H1 (cell line): Measurements from ENCODE around the gene MS4A3. TPM values are rescaled to one million over a fixed set of nuclear protein-coding genes. Genes with fewer than 3 reads are reported as not detected.

Source experiments
- PHF8 ChIP-seq: fragments of 200-600 bp; sonication (generic); conservative IDR thresholded peaks from 2 replicates; pipeline ENCODE4 v1.7.1; 2012; ENCODE audit warnings: low read depth, mild to moderate bottlenecking, inconsistent platforms, low read length, moderate library complexity
- RFX5 ChIP-seq: IDR thresholded peaks from 2 replicates; pipeline ENCODE4 v1.6.1; 2011; ENCODE audit warnings: low read depth, low read length, improper control_type of control experiment, borderline replicate concordance
- USF2 ChIP-seq: IDR thresholded peaks from 2 replicates; pipeline ENCODE4 v1.6.1; 2011; ENCODE audit warnings: low read length, improper control_type of control experiment
- polyA plus RNA-seq, 7 experiments: library from polyadenylated mRNA; depleted of rRNA in 3 of 7; stranded (reverse) in 5 of 7; unstranded in 2 of 7; fragments of >200 nt in 5 of 7; fragments of 200-250 nt in 2 of 7; gene quantifications; 1 replicate in 5 of 7; 2 replicates in 1 of 7; 4 replicates in 1 of 7; pipeline versions ENCODE4 v1.2.1 to v1.2.3, GENCODE V29; 2011 to 2013; ENCODE audit warnings: missing spikeins in 2 of 7, mixed read lengths in 2 of 7
- total RNA-seq: library from RNA; stranded (reverse); fragmentation: NEBNext Ultra II Directional; extraction: Animal tissue kit (Norgen Biotek cat#: 25700); gene quantifications from 2 replicates; pipeline ENCODE4 v1.2.1, GENCODE V29; 2021
- TF ChIP-seq, protein P1 (sequence below): fragments of 300-600 bp; sonication (generic); IDR thresholded peaks from 2 replicates; pipeline ENCODE4 v1.7.1; 2012; ENCODE audit warnings: low read length, moderate library complexity, mild to moderate bottlenecking, inconsistent platforms; ENCODE audit not compliant: insufficient replicate concordance

MS4A3 gene
- total and polyA plus RNA-seq, 2 of the 8 experiments (the other 6 are each of a cell fraction or from before 2014, with no cell fraction given): not detected

DNA sequence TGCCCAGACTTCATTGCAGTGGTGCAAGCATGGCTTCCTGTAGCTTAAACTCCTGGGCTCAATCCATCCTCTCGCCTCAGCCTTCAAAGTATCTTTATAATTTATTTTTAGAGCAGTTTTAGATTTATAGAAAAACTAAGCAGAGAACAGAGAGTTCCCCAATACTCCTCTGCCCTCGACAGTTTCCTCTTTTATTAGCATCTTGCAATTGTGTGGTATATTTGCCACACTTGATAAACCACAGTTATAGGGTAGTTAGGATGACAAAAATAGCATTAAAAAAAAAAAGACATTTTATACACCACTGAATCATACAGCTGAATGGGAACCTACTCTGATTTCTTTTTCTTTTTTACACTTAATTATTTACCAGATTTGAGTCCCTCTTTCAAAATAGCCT, 63.2 kb downstream of the MS4A3 start (continued):
- TF ChIP-seq, protein P1, sequence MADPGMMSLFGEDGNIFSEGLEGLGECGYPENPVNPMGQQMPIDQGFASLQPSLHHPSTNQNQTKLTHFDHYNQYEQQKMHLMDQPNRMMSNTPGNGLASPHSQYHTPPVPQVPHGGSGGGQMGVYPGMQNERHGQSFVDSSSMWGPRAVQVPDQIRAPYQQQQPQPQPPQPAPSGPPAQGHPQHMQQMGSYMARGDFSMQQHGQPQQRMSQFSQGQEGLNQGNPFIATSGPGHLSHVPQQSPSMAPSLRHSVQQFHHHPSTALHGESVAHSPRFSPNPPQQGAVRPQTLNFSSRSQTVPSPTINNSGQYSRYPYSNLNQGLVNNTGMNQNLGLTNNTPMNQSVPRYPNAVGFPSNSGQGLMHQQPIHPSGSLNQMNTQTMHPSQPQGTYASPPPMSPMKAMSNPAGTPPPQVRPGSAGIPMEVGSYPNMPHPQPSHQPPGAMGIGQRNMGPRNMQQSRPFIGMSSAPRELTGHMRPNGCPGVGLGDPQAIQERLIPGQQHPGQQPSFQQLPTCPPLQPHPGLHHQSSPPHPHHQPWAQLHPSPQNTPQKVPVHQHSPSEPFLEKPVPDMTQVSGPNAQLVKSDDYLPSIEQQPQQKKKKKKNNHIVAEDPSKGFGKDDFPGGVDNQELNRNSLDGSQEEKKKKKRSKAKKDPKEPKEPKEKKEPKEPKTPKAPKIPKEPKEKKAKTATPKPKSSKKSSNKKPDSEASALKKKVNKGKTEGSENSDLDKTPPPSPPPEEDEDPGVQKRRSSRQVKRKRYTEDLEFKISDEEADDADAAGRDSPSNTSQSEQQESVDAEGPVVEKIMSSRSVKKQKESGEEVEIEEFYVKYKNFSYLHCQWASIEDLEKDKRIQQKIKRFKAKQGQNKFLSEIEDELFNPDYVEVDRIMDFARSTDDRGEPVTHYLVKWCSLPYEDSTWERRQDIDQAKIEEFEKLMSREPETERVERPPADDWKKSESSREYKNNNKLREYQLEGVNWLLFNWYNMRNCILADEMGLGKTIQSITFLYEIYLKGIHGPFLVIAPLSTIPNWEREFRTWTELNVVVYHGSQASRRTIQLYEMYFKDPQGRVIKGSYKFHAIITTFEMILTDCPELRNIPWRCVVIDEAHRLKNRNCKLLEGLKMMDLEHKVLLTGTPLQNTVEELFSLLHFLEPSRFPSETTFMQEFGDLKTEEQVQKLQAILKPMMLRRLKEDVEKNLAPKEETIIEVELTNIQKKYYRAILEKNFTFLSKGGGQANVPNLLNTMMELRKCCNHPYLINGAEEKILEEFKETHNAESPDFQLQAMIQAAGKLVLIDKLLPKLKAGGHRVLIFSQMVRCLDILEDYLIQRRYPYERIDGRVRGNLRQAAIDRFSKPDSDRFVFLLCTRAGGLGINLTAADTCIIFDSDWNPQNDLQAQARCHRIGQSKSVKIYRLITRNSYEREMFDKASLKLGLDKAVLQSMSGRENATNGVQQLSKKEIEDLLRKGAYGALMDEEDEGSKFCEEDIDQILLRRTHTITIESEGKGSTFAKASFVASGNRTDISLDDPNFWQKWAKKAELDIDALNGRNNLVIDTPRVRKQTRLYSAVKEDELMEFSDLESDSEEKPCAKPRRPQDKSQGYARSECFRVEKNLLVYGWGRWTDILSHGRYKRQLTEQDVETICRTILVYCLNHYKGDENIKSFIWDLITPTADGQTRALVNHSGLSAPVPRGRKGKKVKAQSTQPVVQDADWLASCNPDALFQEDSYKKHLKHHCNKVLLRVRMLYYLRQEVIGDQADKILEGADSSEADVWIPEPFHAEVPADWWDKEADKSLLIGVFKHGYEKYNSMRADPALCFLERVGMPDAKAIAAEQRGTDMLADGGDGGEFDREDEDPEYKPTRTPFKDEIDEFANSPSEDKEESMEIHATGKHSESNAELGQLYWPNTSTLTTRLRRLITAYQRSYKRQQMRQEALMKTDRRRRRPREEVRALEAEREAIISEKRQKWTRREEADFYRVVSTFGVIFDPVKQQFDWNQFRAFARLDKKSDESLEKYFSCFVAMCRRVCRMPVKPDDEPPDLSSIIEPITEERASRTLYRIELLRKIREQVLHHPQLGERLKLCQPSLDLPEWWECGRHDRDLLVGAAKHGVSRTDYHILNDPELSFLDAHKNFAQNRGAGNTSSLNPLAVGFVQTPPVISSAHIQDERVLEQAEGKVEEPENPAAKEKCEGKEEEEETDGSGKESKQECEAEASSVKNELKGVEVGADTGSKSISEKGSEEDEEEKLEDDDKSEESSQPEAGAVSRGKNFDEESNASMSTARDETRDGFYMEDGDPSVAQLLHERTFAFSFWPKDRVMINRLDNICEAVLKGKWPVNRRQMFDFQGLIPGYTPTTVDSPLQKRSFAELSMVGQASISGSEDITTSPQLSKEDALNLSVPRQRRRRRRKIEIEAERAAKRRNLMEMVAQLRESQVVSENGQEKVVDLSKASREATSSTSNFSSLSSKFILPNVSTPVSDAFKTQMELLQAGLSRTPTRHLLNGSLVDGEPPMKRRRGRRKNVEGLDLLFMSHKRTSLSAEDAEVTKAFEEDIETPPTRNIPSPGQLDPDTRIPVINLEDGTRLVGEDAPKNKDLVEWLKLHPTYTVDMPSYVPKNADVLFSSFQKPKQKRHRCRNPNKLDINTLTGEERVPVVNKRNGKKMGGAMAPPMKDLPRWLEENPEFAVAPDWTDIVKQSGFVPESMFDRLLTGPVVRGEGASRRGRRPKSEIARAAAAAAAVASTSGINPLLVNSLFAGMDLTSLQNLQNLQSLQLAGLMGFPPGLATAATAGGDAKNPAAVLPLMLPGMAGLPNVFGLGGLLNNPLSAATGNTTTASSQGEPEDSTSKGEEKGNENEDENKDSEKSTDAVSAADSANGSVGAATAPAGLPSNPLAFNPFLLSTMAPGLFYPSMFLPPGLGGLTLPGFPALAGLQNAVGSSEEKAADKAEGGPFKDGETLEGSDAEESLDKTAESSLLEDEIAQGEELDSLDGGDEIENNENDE: no peak
- TF ChIP-seq USF2: no peak
- no peak for TF ChIP-seq PHF8
- no peak for TF ChIP-seq RFX5
